Ecto neural progenitor cell (in vitro differentiated cells): ENCODE results near the gene WNT5B.
"Not testable (repeated sequence)": the region's sequence is repeated elsewhere in the genome, so short reads cannot be mapped to it uniquely, and the experiment has no call there.

Experiments used
- DNase-seq: peaks from one replicate; pipeline ENCODE4 v3.0.0-alpha.2; 2018; ENCODE audit warnings: low spot score

The WNT5B gene

GRCh38 chr12:1598757-1599156, 30.3 kb upstream of the WNT5B start:
- no peak for DNase-seq

- DNase-seq = not testable (repeated sequence)
Measured at GRCh38 chr12:1602706-1603105, 26.3 kb upstream of the WNT5B start.

- DNase-seq = no peak
Measured at GRCh38 chr12:1603269-1603993, 25.6 kb upstream of the WNT5B start.

- no peak for DNase-seq
Measured at GRCh38 chr12:1604464-1604863, 24.6 kb upstream of the WNT5B start.

- DNase-seq = peak; percentile 80
Measured at GRCh38 chr12:1605129-1606020, 23.7 kb upstream of the WNT5B start.

GRCh38 chr12:1606021-1606622, 22.9 kb upstream of the WNT5B start:
- DNase-seq = peak; percentile 59

GRCh38 chr12:1607940-1608712, 20.9 kb upstream of the WNT5B start:
- DNase-seq = no peak

- no peak for DNase-seq
Measured at GRCh38 chr12:1608713-1609119, 20.3 kb upstream of the WNT5B start.

- DNase-seq = no peak
Measured at GRCh38 chr12:1610072-1610643, 18.9 kb upstream of the WNT5B start.

- DNase-seq = no peak
Measured at GRCh38 chr12:1611803-1612572, 17.0 kb upstream of the WNT5B start.

- no peak for DNase-seq
Measured at GRCh38 chr12:1613860-1614259, 15.2 kb upstream of the WNT5B start.

GRCh38 chr12:1614360-1614759, 14.7 kb upstream of the WNT5B start:
- no peak for DNase-seq

GRCh38 chr12:1616233-1617066, 12.6 kb upstream of the WNT5B start:
- no peak for DNase-seq

- no peak for DNase-seq
Measured at GRCh38 chr12:1618489-1618888, 10.5 kb upstream of the WNT5B start.

GRCh38 chr12:1619159-1619558, 9.9 kb upstream of the WNT5B start:
- no peak for DNase-seq

GRCh38 chr12:1619587-1619986, 9.4 kb upstream of the WNT5B start:
- DNase-seq = no peak

GRCh38 chr12:1620092-1620491, 8.9 kb upstream of the WNT5B start:
- DNase-seq = no peak

GRCh38 chr12:1622406-1622805, 6.6 kb upstream of the WNT5B start:
- no peak for DNase-seq

GRCh38 chr12:1629338-1630132, 504 bp downstream of the WNT5B start:
- peak; percentile 68 for DNase-seq
